LHCN-M2 (cell line): Measurements from ENCODE around the gene SPATC1L. TPM values are rescaled to one million over a fixed set of nuclear protein-coding genes. Genes with fewer than 3 reads are reported as not detected.

ENCODE experiments used
- total RNA-seq: library from RNA; depleted of rRNA; stranded (reverse); fragments of >200 nt; gene quantifications from 2 replicates; pipeline ENCODE4 v1.2.3, GENCODE V29; 2014; rRNA removed

Gene SPATC1L
- total RNA-seq, 1 experiment from 2014 or later = 18.4 TPM

Other genes starting within 250 kb of the SPATC1L start
- gene COL6A1, start 202.7 kb downstream of the SPATC1L start, total RNA-seq = 252 and 303 TPM in 2 replicates
- gene COL6A2, start 86.3 kb downstream of the SPATC1L start, total RNA-seq = 421 and 452 TPM in 2 replicates
- 0.13 TPM in 1 of 2 replicates, not detected in the other for gene FTCD, start 28.9 kb downstream of the SPATC1L start, total RNA-seq
- 57.9 and 65.3 TPM in 2 replicates for gene LSS, start 44.3 kb upstream of the SPATC1L start, total RNA-seq
- 79.3 and 81.1 TPM in 2 replicates for gene MCM3AP, start 101.2 kb upstream of the SPATC1L start, total RNA-seq
- gene YBEY, start 101.9 kb upstream of the SPATC1L start, total RNA-seq = 18.1 and 25.2 TPM in 2 replicates
- gene C21orf58, start 139.4 kb upstream of the SPATC1L start, total RNA-seq = 17.2 and 19.3 TPM in 2 replicates
- 35.8 and 40.8 TPM in 2 replicates for gene PCNT, start 139.7 kb upstream of the SPATC1L start, total RNA-seq